ENCODE results near the gene SCYGR6. TPM values are rescaled to one million over a fixed set of nuclear protein-coding genes. Genes with fewer than 3 reads are reported as not detected.

SCYGR6 gene, protein sequence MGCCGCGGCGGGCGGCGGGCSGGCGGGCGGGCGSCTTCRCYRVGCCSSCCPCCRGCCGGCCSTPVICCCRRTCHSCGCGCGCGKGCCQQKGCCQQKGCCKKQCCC
- total RNA-seq: not detected
- polyA plus RNA-seq: not detected
- long read RNA-seq, donor 1: 0 reads
- long read RNA-seq, donor 2: 0 reads
- long read RNA-seq, donor 3: 0 reads
- long read RNA-seq, donor 4: 0 reads
- long read RNA-seq, donor 5: 0 reads
- long read RNA-seq, donor 6: 0 reads
- long read RNA-seq, donor 7: 0 reads
- long read RNA-seq, donor 8: 0 reads
- long read RNA-seq, donor 9: 0 reads
- long read RNA-seq, donor 10: 0 reads

DNA sequence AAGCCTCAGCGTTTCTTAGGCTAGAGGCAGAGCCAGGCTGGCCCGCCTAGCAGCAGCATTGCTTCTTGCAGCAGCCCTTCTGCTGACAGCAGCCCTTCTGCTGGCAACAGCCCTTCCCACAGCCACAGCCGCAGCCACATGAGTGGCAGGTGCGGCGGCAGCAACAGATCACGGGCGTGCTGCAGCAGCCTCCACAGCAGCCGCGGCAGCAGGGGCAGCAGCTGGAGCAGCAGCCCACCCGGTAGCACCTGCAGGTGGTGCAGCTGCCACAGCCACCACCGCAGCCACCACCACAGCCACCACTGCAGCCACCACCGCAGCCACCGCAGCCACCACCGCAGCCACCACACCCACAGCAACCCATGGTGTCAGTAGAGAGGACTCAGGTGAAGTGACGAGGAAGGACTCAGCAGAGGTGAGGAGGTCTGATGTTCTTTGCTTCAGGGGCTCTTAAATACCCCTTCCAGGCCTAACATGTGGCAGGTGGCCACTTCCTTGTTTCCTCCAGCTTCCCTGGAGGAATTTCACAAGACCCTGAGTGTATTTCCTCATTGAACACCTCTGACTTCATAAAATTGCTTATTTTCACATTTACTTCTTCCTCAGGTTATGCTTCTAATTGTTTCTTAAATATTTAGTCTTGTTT lies at the start of gene SCYGR6:
Gene SCYGR6 (minus strand): TSS at position 364 of the 646 bp plus-strand sequence. CDS start 0 bp downstream, at position 364.
- Histone ChIP-seq H3K27me3 (peaks cover 0 to 12% (median 0%) of the 10 kb centered on the region in 3 donors), H3K36me3 (no peaks in the 10 kb centered on the region), H3K4me3 (no peak within 1 kb of the TSS), H3K9me3 (no peaks in the 10 kb centered on the region), H3K27ac (no peak within 1 kb of the TSS), H3K4me1 (no peaks in the 10 kb centered on the region)
- intact Hi-C loops (cut with DNase I; ENCODE audit: low total_unique reads): no loop called here
- WGBS, 5 donors: 88 to 96% (median 90%) methylated on average over 10 to 15 of the region's 15 CpGs
- TF ChIP-seq, protein P1, sequence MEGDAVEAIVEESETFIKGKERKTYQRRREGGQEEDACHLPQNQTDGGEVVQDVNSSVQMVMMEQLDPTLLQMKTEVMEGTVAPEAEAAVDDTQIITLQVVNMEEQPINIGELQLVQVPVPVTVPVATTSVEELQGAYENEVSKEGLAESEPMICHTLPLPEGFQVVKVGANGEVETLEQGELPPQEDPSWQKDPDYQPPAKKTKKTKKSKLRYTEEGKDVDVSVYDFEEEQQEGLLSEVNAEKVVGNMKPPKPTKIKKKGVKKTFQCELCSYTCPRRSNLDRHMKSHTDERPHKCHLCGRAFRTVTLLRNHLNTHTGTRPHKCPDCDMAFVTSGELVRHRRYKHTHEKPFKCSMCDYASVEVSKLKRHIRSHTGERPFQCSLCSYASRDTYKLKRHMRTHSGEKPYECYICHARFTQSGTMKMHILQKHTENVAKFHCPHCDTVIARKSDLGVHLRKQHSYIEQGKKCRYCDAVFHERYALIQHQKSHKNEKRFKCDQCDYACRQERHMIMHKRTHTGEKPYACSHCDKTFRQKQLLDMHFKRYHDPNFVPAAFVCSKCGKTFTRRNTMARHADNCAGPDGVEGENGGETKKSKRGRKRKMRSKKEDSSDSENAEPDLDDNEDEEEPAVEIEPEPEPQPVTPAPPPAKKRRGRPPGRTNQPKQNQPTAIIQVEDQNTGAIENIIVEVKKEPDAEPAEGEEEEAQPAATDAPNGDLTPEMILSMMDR (IDR thresholded peaks at IDR 0.05): no peak
- no peak for TF ChIP-seq POLR2AphosphoS5 (IDR thresholded peaks at IDR 0.05)
- TF ChIP-seq EP300 (IDR thresholded peaks at IDR 0.05): no peak
- no peak for TF ChIP-seq POLR2A (IDR thresholded peaks at IDR 0.05)
- no peak for DNase-seq

DNA sequence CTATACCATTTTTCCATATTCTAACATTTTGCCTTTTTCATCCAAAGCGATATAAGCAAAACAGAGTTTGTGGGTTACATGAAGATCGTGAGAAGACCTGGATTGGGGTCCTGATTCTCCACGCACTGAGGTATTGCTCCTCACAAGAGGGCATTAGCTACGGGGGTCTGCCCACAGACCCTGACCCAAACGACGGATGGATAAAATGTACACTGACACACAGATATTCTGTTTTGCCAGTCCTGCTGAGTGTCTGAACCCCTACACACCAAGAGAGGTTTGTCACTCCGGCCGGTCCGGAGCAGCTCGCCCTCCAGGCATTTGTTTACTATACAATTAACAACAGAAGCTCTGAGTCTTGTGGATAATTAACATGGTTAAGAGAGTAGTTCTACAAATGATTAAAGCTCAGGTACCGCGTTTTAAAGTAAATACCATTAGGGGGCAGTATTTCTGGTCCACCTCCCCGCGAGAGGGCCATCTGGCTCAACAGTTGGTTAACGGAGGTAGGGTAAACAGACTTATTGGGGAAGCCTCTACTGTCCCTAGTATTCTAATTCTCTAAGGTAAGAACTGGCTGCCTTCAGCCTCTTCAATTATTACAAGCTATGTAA lies 49.6 kb upstream of the SCYGR6 start:
- DNase-seq: peak in 1 of 2 donors; percentile 32
- no peaks in the 10 kb centered on the region for H3K9me3 ChIP-seq
- WGBS, 5 donors: 49 to 63% (median 56%) methylated on average over 15 of the region's 15 CpGs

DNA sequence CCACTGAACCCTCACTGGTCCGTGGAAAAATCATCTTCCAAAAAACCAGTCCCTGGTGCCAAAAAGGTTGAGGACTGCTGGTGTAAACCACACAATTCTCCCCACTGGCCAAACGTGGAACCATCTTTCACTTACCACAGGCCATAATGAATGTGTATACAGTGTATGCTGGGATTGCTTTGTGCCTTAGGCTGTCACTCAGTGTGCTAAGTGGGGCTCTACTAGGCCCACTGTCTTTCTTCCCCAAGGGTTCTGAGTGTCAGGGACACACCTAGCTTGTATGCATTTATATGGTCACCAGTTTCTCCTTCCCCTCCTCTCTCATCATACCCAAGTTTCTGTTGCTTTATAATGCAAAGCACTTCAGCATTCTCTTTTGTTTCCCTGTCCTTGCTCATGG lies 48.4 kb upstream of the SCYGR6 start:
- no peaks in the 10 kb centered on the region for H3K9me3 ChIP-seq
- WGBS, 5 donors: 48 to 63% (median 57%) methylated on average over 2 of the region's 2 CpGs
- no peak for DNase-seq
- TF ChIP-seq POLR2A (IDR thresholded peaks at IDR 0.05): no peak
- no peak for TF ChIP-seq EP300 (IDR thresholded peaks at IDR 0.05)
- H3K36me3 ChIP-seq: no peaks in the 10 kb centered on the region
- H3K4me3 ChIP-seq: no peak overlapping the region
- no peaks in the 10 kb centered on the region for H3K4me1 ChIP-seq
- intact Hi-C loops (cut with DNase I; ENCODE audit: low total_unique reads): no loop called here
- H3K27ac ChIP-seq: no peak overlapping the region
- no peaks in the 10 kb centered on the region for H3K27me3 ChIP-seq

More for the DNA sequence above, 49.6 kb upstream of the SCYGR6 start:
- Histone ChIP-seq H3K27ac (no peak overlapping the region), H3K4me3 (no peak overlapping the region), H3K36me3 (no peaks in the 10 kb centered on the region), H3K4me1 (no peaks in the 10 kb centered on the region), H3K27me3 (no peaks in the 10 kb centered on the region)
- TF ChIP-seq, protein P1 (IDR thresholded peaks at IDR 0.05): peak in 1 of 7 experiments; percentile 27
- no peak for TF ChIP-seq POLR2A (IDR thresholded peaks at IDR 0.05)
- intact Hi-C loops (cut with DNase I; ENCODE audit: low total_unique reads): no loop called here

DNA sequence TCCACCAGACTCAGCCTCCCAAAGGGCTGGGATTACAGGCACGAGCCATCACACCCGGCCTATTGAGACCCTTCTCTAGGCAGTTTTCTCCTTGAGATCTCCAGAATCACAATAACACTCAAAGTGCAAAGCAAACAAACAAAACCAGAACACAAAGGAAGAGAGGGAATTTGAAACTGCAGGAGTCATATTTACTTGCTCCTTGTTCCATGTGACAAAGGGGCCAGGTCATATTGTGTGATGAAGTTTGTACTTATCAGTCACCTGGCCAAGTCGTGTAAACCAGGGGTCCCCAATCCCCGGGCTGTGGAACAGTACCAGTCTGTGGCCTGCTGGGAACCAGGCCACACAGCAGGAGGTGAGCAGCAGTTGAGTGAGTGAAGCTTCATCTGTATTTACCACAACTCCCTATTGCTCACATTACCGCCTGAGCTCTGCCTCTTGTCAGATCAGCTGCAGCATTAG lies 47.7 kb upstream of the SCYGR6 start:
- intact Hi-C loops (cut with DNase I; ENCODE audit: low total_unique reads): no loop called here
- H3K4me3 ChIP-seq: no peak overlapping the region
- no peak overlapping the region for H3K27ac ChIP-seq
- TF ChIP-seq EP300 (IDR thresholded peaks at IDR 0.05): no peak
- TF ChIP-seq, protein P1 (IDR thresholded peaks at IDR 0.05): no peak
- TF ChIP-seq POLR2AphosphoS5 (IDR thresholded peaks at IDR 0.05): no peak
- no peak for TF ChIP-seq POLR2A (IDR thresholded peaks at IDR 0.05)
- WGBS, 5 donors: 49 to 67% (median 54%) methylated on average over 5 of the region's 5 CpGs
- no peaks in the 10 kb centered on the region for H3K9me3 ChIP-seq
- no peaks in the 10 kb centered on the region for H3K4me1 ChIP-seq
- H3K36me3 ChIP-seq: no peaks in the 10 kb centered on the region
- no peak for DNase-seq
- no peaks in the 10 kb centered on the region for H3K27me3 ChIP-seq

All from stomach (tissue), 19 donors.